ENCODE measurements around the gene GATA2.

The GATA2 gene

DNA sequence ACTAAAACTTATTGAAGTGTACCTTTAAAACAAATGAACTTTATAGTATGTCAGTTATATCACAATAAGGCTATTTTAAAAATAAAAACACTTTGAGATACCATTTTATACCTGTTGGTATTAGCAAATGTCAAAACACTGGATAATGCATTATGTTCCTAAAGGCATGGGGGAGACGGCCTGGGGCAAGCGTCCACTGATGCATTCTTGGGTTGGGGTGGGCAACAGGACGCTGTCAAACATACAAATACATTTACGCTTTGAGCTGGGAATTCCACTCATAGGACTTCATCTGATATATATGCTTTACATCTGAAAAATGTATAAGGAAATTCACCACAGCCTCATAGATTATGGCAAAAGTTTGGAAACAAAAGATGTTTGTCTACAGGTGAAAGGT lies 7.6 kb upstream of the GATA2 start:
- no peak overlapping the region for H3K4me3 ChIP-seq (ENCODE audit: low read depth, low read length)
- H3K27me3 ChIP-seq (ENCODE audit: control insufficient read depth, insufficient read depth, low read length) = peaks cover 36% of the 10 kb centered on the region
- no peaks in the 10 kb centered on the region for H3K9me3 ChIP-seq (ENCODE audit: control insufficient read depth, insufficient read depth, low read length)
- H3K36me3 ChIP-seq (ENCODE audit: control insufficient read depth, insufficient read depth, low read length) = no peaks in the 10 kb centered on the region
- H3K9ac ChIP-seq (ENCODE audit: low read depth, low read length) = no peak overlapping the region
- H3K4me1 ChIP-seq (ENCODE audit: control insufficient read depth, insufficient read depth, low read length) = peaks cover 14% of the 10 kb centered on the region
- H3K27ac ChIP-seq (ENCODE audit: low read depth, low read length) = no peak overlapping the region

DNA sequence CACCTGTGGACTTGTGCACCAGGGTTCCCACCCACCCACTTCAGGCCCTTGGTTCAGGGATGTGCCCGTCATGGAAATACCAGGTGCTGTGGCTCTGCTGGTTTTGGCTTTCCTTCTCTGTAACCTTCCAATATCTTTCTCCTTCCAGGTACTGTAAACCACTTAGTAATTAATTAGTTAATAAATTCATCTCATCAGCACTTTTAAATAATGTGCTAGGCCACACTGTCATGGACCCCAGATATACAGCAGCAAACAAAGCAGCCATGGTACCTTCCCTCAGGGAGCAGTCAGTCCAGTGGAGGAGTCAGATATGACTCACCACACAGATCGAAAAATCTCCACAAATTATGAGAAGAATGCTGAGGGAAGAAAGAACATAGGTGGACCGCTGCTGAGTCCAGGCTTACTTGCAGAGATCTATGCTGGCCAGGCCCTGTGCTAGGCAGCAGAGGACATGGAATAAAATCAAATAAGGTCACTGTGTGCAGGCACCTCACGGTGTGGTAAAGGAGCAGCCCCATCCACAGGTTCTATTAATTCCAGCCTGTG lies 6.8 kb upstream of the GATA2 start:
- Histone ChIP-seq H3K9ac (ENCODE audit: low read depth, low read length) (no peak overlapping the region), H3K36me3 (ENCODE audit: control insufficient read depth, insufficient read depth, low read length) (no peaks in the 10 kb centered on the region), H3K9me3 (ENCODE audit: control insufficient read depth, insufficient read depth, low read length) (no peaks in the 10 kb centered on the region), H3K27ac (ENCODE audit: low read depth, low read length) (no peak overlapping the region), H3K4me3 (ENCODE audit: low read depth, low read length) (no peak overlapping the region), H3K27me3 (ENCODE audit: control insufficient read depth, insufficient read depth, low read length) (peaks cover 43% of the 10 kb centered on the region), H3K4me1 (ENCODE audit: control insufficient read depth, insufficient read depth, low read length) (peaks cover 14% of the 10 kb centered on the region)

DNA sequence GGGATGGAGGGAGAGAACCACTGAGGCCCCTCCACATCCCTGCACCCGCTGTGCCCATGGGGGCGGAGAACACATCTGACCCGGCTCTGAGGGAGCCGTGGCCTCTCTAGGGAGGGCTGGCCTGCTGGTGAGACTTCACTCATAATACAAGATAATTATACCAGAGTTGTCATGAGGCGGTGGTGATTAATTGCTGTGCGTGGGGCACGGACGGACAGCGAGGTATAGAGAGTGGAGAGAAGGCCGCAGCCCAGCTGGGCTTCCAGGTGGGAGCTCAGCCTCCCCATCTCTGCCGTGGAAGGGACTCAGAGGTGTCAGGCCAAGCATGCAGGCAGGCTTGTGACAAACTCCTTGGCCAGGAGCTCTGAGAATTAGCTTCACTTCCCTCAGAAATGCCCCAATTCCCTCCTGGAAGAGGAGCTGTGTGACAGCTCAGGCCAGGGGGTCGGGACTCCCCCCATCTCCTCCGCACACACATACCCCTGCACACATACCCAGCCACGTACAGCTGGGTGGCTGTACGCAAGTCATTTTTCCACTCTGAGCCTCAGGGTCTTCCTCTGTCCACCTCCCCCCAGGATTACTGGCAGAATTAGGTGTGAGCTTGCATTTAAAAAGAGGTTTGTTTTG lies 6.0 kb upstream of the GATA2 start:
- peaks cover 51% of the 10 kb centered on the region for H3K27me3 ChIP-seq (ENCODE audit: control insufficient read depth, insufficient read depth, low read length)
- no peak overlapping the region for H3K9ac ChIP-seq (ENCODE audit: low read depth, low read length)
- no peak overlapping the region for H3K4me3 ChIP-seq (ENCODE audit: low read depth, low read length)
- no peaks in the 10 kb centered on the region for H3K9me3 ChIP-seq (ENCODE audit: control insufficient read depth, insufficient read depth, low read length)
- no peak overlapping the region for H3K27ac ChIP-seq (ENCODE audit: low read depth, low read length)
- peaks cover 14% of the 10 kb centered on the region for H3K4me1 ChIP-seq (ENCODE audit: control insufficient read depth, insufficient read depth, low read length)
- H3K36me3 ChIP-seq (ENCODE audit: control insufficient read depth, insufficient read depth, low read length) = no peaks in the 10 kb centered on the region

DNA sequence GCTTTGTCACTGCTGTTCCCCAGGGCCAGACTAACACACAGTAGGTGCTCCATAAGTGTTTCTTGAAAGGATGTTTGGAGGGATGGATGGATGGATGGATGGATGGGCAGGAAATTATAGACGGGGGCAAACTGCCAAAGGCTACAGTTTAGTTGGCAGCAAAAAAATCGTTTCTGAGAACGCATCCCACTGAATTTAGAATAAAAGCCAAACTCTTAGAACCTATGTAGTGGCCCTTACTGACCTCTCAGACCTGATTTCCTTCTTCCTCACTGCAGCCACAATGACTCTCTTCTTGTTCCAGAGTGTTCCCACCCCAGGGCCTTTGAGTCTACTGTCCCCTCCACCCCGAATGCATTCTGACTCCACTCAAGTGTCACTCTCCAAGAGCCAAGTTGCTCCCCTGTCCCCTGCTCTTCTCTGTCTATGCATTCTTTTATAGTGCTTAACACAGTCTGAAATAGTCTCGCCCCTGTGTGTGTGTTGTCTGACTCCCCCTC lies 5.2 kb upstream of the GATA2 start:
- H3K9ac ChIP-seq (ENCODE audit: low read depth, low read length) = no peak overlapping the region
- H3K27me3 ChIP-seq (ENCODE audit: control insufficient read depth, insufficient read depth, low read length) = peaks cover 60% of the 10 kb centered on the region
- H3K27ac ChIP-seq (ENCODE audit: low read depth, low read length) = no peak overlapping the region
- H3K9me3 ChIP-seq (ENCODE audit: control insufficient read depth, insufficient read depth, low read length) = no peaks in the 10 kb centered on the region
- H3K4me1 ChIP-seq (ENCODE audit: control insufficient read depth, insufficient read depth, low read length) = peaks cover 14% of the 10 kb centered on the region
- no peak overlapping the region for H3K4me3 ChIP-seq (ENCODE audit: low read depth, low read length)
- no peaks in the 10 kb centered on the region for H3K36me3 ChIP-seq (ENCODE audit: control insufficient read depth, insufficient read depth, low read length)

DNA sequence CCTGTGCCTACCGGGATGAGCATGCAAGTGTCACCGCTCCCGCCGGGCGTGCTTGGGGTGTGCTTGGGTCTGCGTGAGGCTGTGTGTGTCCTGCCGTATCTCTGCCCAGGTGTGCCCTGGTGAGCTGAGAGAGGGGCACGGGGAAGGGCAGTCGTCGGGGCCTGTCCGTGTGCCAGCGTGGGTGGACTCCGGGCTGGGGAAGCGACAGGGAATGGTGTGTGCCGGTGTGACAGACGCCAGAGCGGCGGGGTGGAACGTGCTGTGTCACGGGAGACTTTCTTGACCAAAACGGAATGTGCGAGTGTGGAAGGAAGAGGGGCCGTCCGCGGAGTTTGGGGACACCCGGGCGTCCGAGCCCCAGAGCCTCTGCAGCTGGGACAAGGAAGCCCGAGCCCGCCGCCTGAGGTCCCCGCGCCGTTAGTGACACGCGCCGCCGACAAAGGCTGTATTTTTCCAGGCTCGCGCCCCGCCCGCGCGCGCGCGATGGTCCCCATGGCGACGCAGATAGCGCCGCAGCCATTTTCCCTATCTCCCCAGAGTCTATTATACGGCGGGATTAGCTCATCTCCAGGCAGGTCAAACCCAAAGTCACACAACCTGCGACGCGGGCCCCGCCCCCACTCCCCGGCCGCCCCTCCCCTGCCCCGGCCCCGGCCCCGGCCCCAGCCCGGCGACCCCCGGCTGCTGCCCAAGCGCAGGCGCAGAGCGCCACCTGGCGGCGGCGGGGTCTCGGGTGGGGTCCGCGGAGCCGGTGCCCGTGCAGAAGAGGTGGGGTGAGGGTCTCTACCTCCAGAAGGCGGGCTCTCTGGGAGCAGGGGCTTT lies 4.5 kb upstream of the GATA2 start:
- H3K4me3 ChIP-seq (ENCODE audit: low read depth, low read length) = peak overlapping the region; percentile 59
- peaks cover 66% of the 10 kb centered on the region for H3K27me3 ChIP-seq (ENCODE audit: control insufficient read depth, insufficient read depth, low read length)
- H3K9ac ChIP-seq (ENCODE audit: low read depth, low read length) = no peak overlapping the region

DNA sequence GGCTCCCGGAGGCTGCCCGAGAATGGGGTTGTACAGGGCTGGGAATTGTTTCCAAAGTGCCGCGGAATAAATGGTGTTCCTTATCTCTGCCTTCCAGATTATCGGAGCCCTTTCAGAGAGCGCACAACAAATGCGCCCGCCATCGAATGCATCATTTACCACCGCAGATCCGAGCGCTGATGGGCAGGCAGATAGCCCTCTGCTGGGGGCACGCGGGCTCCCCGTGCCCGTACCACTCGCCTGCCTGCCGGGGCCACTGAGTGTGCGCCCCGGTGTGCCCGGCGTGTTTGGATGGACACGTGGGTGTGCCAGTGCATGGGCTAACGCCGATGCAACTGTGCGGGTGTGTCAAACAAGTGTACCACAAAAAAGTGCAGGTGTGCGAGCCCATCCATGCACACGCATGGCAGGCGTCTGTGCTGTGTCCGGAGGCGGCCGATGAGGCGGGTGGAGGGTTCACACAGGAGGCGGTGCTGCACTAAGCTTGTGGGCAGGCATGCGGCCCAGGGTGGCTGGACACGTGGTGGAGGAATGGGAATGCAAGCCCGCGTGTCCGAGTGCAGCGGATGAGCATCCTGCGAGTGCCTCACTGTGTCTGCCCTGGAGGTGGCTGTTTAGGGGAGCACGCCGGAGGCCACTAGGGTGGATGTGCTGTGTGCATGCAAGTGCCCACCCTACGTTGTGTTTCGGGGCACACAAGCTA lies 3.8 kb upstream of the GATA2 start:
- Histone ChIP-seq H3K9ac (ENCODE audit: low read depth, low read length) (no peak overlapping the region), H3K36me3 (ENCODE audit: control insufficient read depth, insufficient read depth, low read length) (no peaks in the 10 kb centered on the region), H3K27me3 (ENCODE audit: control insufficient read depth, insufficient read depth, low read length) (peaks cover 74% of the 10 kb centered on the region), H3K4me1 (ENCODE audit: control insufficient read depth, insufficient read depth, low read length) (peaks cover 14% of the 10 kb centered on the region), H3K9me3 (ENCODE audit: control insufficient read depth, insufficient read depth, low read length) (no peaks in the 10 kb centered on the region), H3K4me3 (ENCODE audit: low read depth, low read length) (peak overlapping the region; percentile 59), H3K27ac (ENCODE audit: low read depth, low read length) (no peak overlapping the region)

More for the DNA sequence above, 4.5 kb upstream of the GATA2 start:
- Histone ChIP-seq H3K4me1 (ENCODE audit: control insufficient read depth, insufficient read depth, low read length) (peaks cover 14% of the 10 kb centered on the region), H3K9me3 (ENCODE audit: control insufficient read depth, insufficient read depth, low read length) (no peaks in the 10 kb centered on the region), H3K27ac (ENCODE audit: low read depth, low read length) (no peak overlapping the region), H3K36me3 (ENCODE audit: control insufficient read depth, insufficient read depth, low read length) (no peaks in the 10 kb centered on the region)

DNA sequence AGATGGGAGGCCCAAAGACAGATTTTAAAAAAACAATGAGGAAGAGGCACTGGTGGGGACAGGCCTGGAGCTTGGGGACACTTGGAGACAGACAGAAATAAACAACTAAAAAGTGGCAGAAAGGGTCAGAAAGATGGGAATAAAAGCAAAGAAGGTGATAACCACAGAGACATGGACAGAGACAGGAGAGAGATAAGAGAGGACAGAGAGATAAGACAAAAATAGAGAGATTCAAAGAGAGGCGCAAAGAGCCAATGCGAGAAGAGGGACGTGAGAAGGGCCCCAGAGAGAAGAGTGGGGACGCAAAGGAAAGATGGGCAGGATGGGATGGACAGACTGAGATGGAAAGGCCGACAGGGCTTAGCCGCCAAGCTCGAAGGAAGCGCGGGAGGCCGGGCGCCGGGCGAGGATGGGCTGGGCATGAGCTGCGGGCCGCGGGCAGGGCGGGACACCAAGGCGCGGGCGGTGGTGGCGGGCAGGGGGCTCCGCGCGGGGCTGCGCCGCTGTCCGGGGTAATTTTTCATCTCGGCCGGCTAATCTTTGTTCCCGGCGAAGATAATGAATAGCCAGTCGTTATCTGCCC lies 3.1 kb upstream of the GATA2 start:
- no peaks in the 10 kb centered on the region for H3K9me3 ChIP-seq (ENCODE audit: control insufficient read depth, insufficient read depth, low read length)
- H3K4me3 ChIP-seq (ENCODE audit: low read depth, low read length) = no peak overlapping the region
- H3K27me3 ChIP-seq (ENCODE audit: control insufficient read depth, insufficient read depth, low read length) = peaks cover 80% of the 10 kb centered on the region
- no peak overlapping the region for H3K27ac ChIP-seq (ENCODE audit: low read depth, low read length)
- H3K4me1 ChIP-seq (ENCODE audit: control insufficient read depth, insufficient read depth, low read length) = peaks cover 18% of the 10 kb centered on the region
- no peaks in the 10 kb centered on the region for H3K36me3 ChIP-seq (ENCODE audit: control insufficient read depth, insufficient read depth, low read length)
- no peak overlapping the region for H3K9ac ChIP-seq (ENCODE audit: low read depth, low read length)

DNA sequence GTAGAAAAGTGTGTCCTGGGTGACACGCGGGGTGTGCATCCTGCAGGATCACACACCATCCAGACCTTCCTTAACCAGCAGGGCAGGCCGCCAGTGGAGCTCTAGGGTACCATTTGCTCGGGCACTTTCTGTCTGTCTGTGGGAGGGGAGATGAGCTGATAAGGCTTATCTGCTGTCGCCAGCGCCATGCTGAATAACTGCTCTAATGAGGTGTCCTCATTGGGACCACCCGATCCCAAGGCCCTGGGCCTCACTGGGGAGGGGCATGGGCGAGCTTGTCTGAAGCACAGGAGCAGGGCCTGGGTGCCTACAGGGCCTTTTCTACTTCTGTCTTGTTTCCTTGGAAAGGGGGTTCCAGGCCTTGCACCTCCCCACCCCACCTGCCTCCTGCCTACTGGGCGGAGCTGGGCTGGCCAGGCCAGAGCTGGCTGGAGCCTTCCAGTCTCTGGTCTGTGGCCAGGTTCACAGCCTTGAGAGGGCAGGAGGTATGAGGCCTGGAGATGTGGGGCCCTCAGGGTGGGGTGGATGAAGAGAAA lies 2.5 kb upstream of the GATA2 start:
- no peaks in the 10 kb centered on the region for H3K9me3 ChIP-seq (ENCODE audit: control insufficient read depth, insufficient read depth, low read length)
- H3K36me3 ChIP-seq (ENCODE audit: control insufficient read depth, insufficient read depth, low read length) = no peaks in the 10 kb centered on the region
- no peak overlapping the region for H3K27ac ChIP-seq (ENCODE audit: low read depth, low read length)
- peaks cover 86% of the 10 kb centered on the region for H3K27me3 ChIP-seq (ENCODE audit: control insufficient read depth, insufficient read depth, low read length)
- H3K4me3 ChIP-seq (ENCODE audit: low read depth, low read length) = no peak overlapping the region
- no peak overlapping the region for H3K9ac ChIP-seq (ENCODE audit: low read depth, low read length)
- H3K4me1 ChIP-seq (ENCODE audit: control insufficient read depth, insufficient read depth, low read length) = peaks cover 21% of the 10 kb centered on the region

DNA sequence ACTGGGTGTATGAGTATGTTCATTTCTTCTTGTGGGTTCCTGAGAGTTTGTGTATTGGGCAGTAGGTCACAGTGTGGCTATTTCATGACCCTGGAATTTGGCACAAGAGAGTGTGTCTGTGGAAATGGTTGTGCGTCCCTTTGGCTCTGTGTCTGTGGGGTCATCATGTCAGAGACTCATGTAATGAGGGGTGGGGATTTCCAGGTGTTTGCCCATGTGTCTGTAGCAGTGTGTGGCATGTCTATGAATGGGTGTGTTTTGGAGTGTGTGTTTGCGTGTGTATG lies 1.3 kb upstream of the GATA2 start:
- H3K36me3 ChIP-seq (ENCODE audit: control insufficient read depth, insufficient read depth, low read length) = no peaks in the 10 kb centered on the region
- H3K4me1 ChIP-seq (ENCODE audit: control insufficient read depth, insufficient read depth, low read length) = peaks cover 30% of the 10 kb centered on the region
- H3K27me3 ChIP-seq (ENCODE audit: control insufficient read depth, insufficient read depth, low read length) = peaks cover 98% of the 10 kb centered on the region
- no peak overlapping the region for H3K4me3 ChIP-seq (ENCODE audit: low read depth, low read length)
- H3K9ac ChIP-seq (ENCODE audit: low read depth, low read length) = no peak overlapping the region
- no peak overlapping the region for H3K27ac ChIP-seq (ENCODE audit: low read depth, low read length)
- H3K9me3 ChIP-seq (ENCODE audit: control insufficient read depth, insufficient read depth, low read length) = no peaks in the 10 kb centered on the region

DNA sequence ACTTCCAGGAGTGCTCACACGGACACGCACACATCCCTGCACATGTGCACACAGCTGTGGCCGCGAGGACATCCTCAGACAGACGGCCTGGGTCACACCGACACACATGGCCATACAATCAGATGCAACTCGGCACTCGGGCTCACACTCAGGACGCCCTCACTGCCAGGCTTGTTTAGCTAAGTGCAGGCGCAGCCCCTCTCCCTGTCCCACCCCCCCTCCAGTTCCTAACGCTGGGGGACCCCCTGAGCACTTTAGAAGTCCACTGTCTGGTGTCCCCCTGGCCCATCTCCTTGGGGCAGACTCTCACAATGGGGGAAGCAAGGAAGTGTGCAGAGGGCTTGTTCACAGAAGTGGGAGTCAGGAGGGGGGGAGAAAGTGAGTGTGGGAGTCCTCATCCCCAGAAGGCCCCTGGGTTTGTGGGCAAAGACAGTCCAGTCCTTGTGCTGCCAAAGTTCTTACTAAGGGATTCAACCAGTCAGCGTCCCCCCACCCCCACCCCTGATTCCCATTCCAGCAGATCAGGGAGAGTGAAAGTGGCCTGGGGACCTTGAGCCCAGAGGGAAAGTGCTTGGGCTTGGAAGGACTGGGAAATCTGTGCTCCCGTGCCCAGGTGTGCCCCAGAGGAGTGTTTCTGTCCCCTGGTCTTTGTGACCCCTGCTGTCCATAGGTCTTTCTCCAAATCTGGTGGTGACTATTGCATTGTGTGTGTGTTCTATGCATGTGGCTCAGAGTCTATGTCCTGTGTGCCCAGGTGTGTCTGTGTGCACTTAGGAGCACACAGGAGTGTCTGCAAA lies 767 bp upstream of the GATA2 start:
- no peak overlapping the region for H3K4me3 ChIP-seq (ENCODE audit: low read depth, low read length)
- H3K9ac ChIP-seq (ENCODE audit: low read depth, low read length) = no peak overlapping the region
- peaks cover 98% of the 10 kb centered on the region for H3K27me3 ChIP-seq (ENCODE audit: control insufficient read depth, insufficient read depth, low read length)
- peaks cover 31% of the 10 kb centered on the region for H3K4me1 ChIP-seq (ENCODE audit: control insufficient read depth, insufficient read depth, low read length)
- H3K36me3 ChIP-seq (ENCODE audit: control insufficient read depth, insufficient read depth, low read length) = no peaks in the 10 kb centered on the region
- H3K9me3 ChIP-seq (ENCODE audit: control insufficient read depth, insufficient read depth, low read length) = no peaks in the 10 kb centered on the region
- H3K27ac ChIP-seq (ENCODE audit: low read depth, low read length) = no peak overlapping the region
